Thyroid gland (tissue), 4 donors: Measurements from ENCODE around the gene ADCY7.

Experiments
- CTCF ChIP-seq, 6 experiments: fragments of 200-600 bp in 3 of 6; fragments of 450-650 bp in 3 of 6; sonication (generic) in 3 of 6; IDR thresholded peaks; one replicate each; pipeline ENCODE4 v1.5.1; 2016 to 2019; ENCODE audit warnings: antibody characterized with exemption in 6 of 6, mild to moderate bottlenecking in 2 of 6, inconsistent platforms in 1 of 6, moderate library complexity in 1 of 6
- POLR2A ChIP-seq, 2 donors: fragments of 450-650 bp; IDR thresholded peaks; one replicate each; pipeline ENCODE4 v1.6.1; 2017; ENCODE audit warnings: antibody characterized with exemption in 2 of 2, mild to moderate bottlenecking in 2 of 2, moderate library complexity in 1 of 2

- TF ChIP-seq CTCF (IDR thresholded peaks at IDR 0.05) (no peak), POLR2A (IDR thresholded peaks at IDR 0.05) (no peak)
Observed at GRCh38 chr16:50281391-50282009, 15.1 kb downstream of the ADCY7 start.
